GM12878 (cell line): ENCODE data around the gene MIOS. TPM values are rescaled to one million over a fixed set of nuclear protein-coding genes. Genes with fewer than 3 reads are reported as not detected.

ENCODE experiments used
- ATF3 ChIP-seq: IDR thresholded peaks from 2 replicates; pipeline ENCODE4 v1.6.1; 2011; ENCODE audit warnings: low read depth, mild to moderate bottlenecking, low read length, moderate library complexity, borderline replicate concordance; ENCODE audit errors: extremely low read depth
- ATF7 ChIP-seq: fragments of 450-650 bp; IDR thresholded peaks from 2 replicates; pipeline ENCODE4 v1.6.1; 2016; ENCODE audit warnings: low read depth, mild to moderate bottlenecking
- CBX3 ChIP-seq: fragments of 200-600 bp; sonication (generic); IDR thresholded peaks from 2 replicates; pipeline ENCODE4 v1.6.1; 2016; ENCODE audit warnings: low read depth, borderline replicate concordance
- CREM ChIP-seq: IDR thresholded peaks from 2 replicates; pipeline ENCODE4 v1.6.1; 2014; ENCODE audit warnings: antibody characterized with exemption, low read depth
- FOS ChIP-seq: IDR thresholded peaks from 3 replicates; pipeline ENCODE4 v1.6.1; 2011; ENCODE audit warnings: borderline replicate concordance; ENCODE audit not compliant: insufficient read length; ENCODE audit errors: extremely low read depth
- FOXK2 ChIP-seq: fragments of 450-650 bp; IDR thresholded peaks from 2 replicates; pipeline ENCODE4 v1.6.1; 2017; ENCODE audit warnings: mild to moderate bottlenecking, moderate library complexity
- IKZF1 ChIP-seq: fragments of 450-650 bp; conservative IDR thresholded peaks from 2 replicates; pipeline ENCODE4 v1.6.1; 2017; ENCODE audit warnings: antibody characterized with exemption, mild to moderate bottlenecking
- IKZF2 ChIP-seq, 2 experiments: fragments of 450-650 bp; IDR thresholded peaks; 2 replicates each; pipeline ENCODE4 v1.6.1; 2017; ENCODE audit warnings: mild to moderate bottlenecking in 2 of 2, moderate library complexity in 2 of 2
- KAT2A ChIP-seq: conservative IDR thresholded peaks from 2 replicates; pipeline ENCODE4 v1.6.1; 2011; ENCODE audit warnings: low read depth, low read length; ENCODE audit not compliant: control insufficient read depth
- MEF2A ChIP-seq: IDR thresholded peaks from 2 replicates; pipeline ENCODE4 v1.6.1; 2011; ENCODE audit warnings: low read depth, mild to moderate bottlenecking, low read length, moderate library complexity; ENCODE audit not compliant: insufficient read depth
- NBN ChIP-seq: fragments of 450-650 bp; IDR thresholded peaks from 2 replicates; pipeline ENCODE4 v1.6.1; 2016
- NR2C1 ChIP-seq: fragments of 450-650 bp; IDR thresholded peaks from 2 replicates; pipeline ENCODE4 v1.6.1; 2017; ENCODE audit warnings: antibody characterized with exemption, mild to moderate bottlenecking, moderate library complexity
- PML ChIP-seq: IDR thresholded peaks from 2 replicates; pipeline ENCODE4 v1.6.1; 2012; ENCODE audit warnings: low read length, inconsistent platforms
- RAD51 ChIP-seq: fragments of 450-650 bp; IDR thresholded peaks from 2 replicates; pipeline ENCODE4 v1.6.1; 2016; ENCODE audit warnings: moderate library complexity, mild to moderate bottlenecking, inconsistent platforms
- REST ChIP-seq: IDR thresholded peaks from 2 replicates; pipeline ENCODE4 v1.6.1; 2012; ENCODE audit warnings: mild to moderate bottlenecking, low read depth, low read length
- RFX5 ChIP-seq: IDR thresholded peaks from 2 replicates; pipeline ENCODE4 v1.6.1; 2011; ENCODE audit warnings: low read depth, low read length, improper control_type of control experiment
- SMAD5 ChIP-seq: IDR thresholded peaks from 2 replicates; pipeline ENCODE4 v1.6.1; 2016; ENCODE audit warnings: antibody characterized with exemption, low read depth
- SMARCA5 ChIP-seq: fragments of 450-650 bp; IDR thresholded peaks from 2 replicates; pipeline ENCODE4 v1.6.1; 2017; ENCODE audit warnings: mild to moderate bottlenecking
- ZBED1 ChIP-seq: IDR thresholded peaks from 2 replicates; pipeline ENCODE4 v1.6.1; 2016; ENCODE audit warnings: borderline replicate concordance
- polyA plus RNA-seq, 11 experiments: library from polyadenylated mRNA; depleted of rRNA in 4 of 11; unstranded in 6 of 11; stranded (reverse) in 5 of 11; fragments of >200 nt; fragmentation: Nextera tagmentation in 4 of 11; fragmentation: Illumina TruSeq in 1 of 11; extraction: Ambion mirVana in 4 of 11; extraction: Trizol in 1 of 11; gene quantifications; 1 replicate in 1 of 11; 2 replicates in 10 of 11; pipeline versions ENCODE4 v1.2.1 to v1.2.3, GENCODE V29; 2011 to 2016; ENCODE audit warnings: inconsistent platforms in 2 of 11, missing spikeins in 2 of 11, low read depth in 1 of 11
- total RNA-seq, 4 experiments: library from RNA; depleted of rRNA in 3 of 4; stranded (reverse); fragments of >200 nt in 3 of 4; fragmentation: Illumina TruSeq in 1 of 4; extraction: Trizol in 1 of 4; gene quantifications; 2 replicates each; pipeline versions ENCODE4 v1.2.1 to v1.2.3, GENCODE V29; 2013 to 2021
- TF ChIP-seq, protein P1 (sequence below): fragments of 450-650 bp; IDR thresholded peaks from 2 replicates; pipeline ENCODE4 v1.6.1; 2017; ENCODE audit warnings: mild to moderate bottlenecking, moderate library complexity

The MIOS gene
- total and polyA plus RNA-seq, 10 of the 15 experiments (the other 5 are each of a cell fraction or from before 2014, with no cell fraction given) = 13.1 to 94.9 (median 54.2) TPM

GRCh38 chr7:7640221-7641128, 73.8 kb downstream of the MIOS start, which contains the start of gene UMAD1 (continued):
- TF ChIP-seq REST = 0 out of 2 replicates have a peak, but pooled peaks have one; percentile 4
- no peak for TF ChIP-seq KAT2A
- peak; percentile 92 for TF ChIP-seq IKZF1
- TF ChIP-seq NBN = peak; percentile 85
- peak; percentile 38 for TF ChIP-seq CREM
- peak; percentile 91 for TF ChIP-seq NR2C1
- peak; percentile 55 for TF ChIP-seq ATF7
- TF ChIP-seq PML = peak; percentile 94
- no peak for TF ChIP-seq CBX3
- no peak for TF ChIP-seq RAD51
- TF ChIP-seq, protein P1, sequence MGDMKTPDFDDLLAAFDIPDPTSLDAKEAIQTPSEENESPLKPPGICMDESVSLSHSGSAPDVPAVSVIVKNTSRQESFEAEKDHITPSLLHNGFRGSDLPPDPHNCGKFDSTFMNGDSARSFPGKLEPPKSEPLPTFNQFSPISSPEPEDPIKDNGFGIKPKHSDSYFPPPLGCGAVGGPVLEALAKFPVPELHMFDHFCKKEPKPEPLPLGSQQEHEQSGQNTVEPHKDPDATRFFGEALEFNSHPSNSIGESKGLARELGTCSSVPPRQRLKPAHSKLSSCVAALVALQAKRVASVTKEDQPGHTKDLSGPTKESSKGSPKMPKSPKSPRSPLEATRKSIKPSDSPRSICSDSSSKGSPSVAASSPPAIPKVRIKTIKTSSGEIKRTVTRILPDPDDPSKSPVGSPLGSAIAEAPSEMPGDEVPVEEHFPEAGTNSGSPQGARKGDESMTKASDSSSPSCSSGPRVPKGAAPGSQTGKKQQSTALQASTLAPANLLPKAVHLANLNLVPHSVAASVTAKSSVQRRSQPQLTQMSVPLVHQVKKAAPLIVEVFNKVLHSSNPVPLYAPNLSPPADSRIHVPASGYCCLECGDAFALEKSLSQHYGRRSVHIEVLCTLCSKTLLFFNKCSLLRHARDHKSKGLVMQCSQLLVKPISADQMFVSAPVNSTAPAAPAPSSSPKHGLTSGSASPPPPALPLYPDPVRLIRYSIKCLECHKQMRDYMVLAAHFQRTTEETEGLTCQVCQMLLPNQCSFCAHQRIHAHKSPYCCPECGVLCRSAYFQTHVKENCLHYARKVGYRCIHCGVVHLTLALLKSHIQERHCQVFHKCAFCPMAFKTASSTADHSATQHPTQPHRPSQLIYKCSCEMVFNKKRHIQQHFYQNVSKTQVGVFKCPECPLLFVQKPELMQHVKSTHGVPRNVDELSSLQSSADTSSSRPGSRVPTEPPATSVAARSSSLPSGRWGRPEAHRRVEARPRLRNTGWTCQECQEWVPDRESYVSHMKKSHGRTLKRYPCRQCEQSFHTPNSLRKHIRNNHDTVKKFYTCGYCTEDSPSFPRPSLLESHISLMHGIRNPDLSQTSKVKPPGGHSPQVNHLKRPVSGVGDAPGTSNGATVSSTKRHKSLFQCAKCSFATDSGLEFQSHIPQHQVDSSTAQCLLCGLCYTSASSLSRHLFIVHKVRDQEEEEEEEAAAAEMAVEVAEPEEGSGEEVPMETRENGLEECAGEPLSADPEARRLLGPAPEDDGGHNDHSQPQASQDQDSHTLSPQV = no peak
- TF ChIP-seq RFX5 = peak; percentile 88
- TF ChIP-seq MEF2A = no peak
- peak; percentile 31 for TF ChIP-seq FOS
- no peak for TF ChIP-seq ATF3
- peak; percentile 75 to 80 for TF ChIP-seq IKZF2 (IDR thresholded peaks at IDR 0.05)
- peak; percentile 26; the same call in 1 of the 2 replicates for TF ChIP-seq SMARCA5
- TF ChIP-seq FOXK2 = peak; percentile 89
- peak; percentile 74; the same call in 1 of the 2 replicates for TF ChIP-seq SMAD5
- 0 out of 2 replicates have a peak, but pooled peaks have one; percentile 26 for TF ChIP-seq ZBED1
